Adrenal gland (tissue), 5 donors: Measurements from ENCODE around the gene PPBP.

Source experiments
- CTCF ChIP-seq, 6 experiments: fragments of 450-650 bp in 4 of 6; fragments of 200-600 bp in 2 of 6; sonication (generic) in 1 of 6; IDR thresholded peaks; 1 replicate in 5 of 6; 2 replicates in 1 of 6; pipeline versions ENCODE4 v1.5.1 to v1.8.0; 2016 to 2021; ENCODE audit warnings: antibody characterized with exemption in 6 of 6, mild to moderate bottlenecking in 2 of 6, moderate library complexity in 1 of 6
- POLR2A ChIP-seq, 2 donors: fragments of 450-650 bp; IDR thresholded peaks; one replicate each; pipeline ENCODE4 v1.6.1; 2017; ENCODE audit warnings: antibody characterized with exemption in 2 of 2, mild to moderate bottlenecking in 2 of 2, moderate library complexity in 1 of 2
- donor health status: DM: no; HTN: no; CAD: no.

GRCh38 chr4:74014332-74014731 lies 26.3 kb upstream of the PPBP start:
- no peak for TF ChIP-seq CTCF (IDR thresholded peaks at IDR 0.05)
- no peak for TF ChIP-seq POLR2A (IDR thresholded peaks at IDR 0.05)
